ENCODE results near the gene OPA1. TPM values are rescaled to one million over a fixed set of nuclear protein-coding genes. Genes with fewer than 3 reads are reported as not detected.

The OPA1 gene
- total RNA-seq, 1 experiment from 2014 or later = 72.0 TPM

DNA sequence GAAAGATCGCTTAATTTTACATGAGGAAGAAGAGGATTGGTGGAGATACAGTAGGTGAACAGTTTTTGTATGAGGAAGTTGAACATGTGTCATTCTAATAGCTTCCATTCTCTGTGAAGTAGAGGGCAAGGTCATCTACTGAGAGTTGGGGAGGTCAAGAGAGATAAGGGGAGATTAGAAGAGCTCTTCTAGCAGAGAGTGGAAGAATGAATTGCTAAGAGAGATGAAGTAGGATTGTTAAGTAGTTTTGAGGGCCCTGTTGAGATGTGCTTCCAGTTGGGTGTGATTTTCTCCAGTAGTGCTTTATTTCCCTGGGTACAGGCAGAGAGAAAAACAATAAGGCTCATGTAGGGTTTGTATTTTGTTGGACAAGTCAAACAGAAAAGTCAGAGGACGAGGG lies 5.2 kb downstream of the OPA1 start:
- Histone ChIP-seq H3K9me2 (ENCODE audit: insufficient read depth) (no peaks in the 10 kb centered on the region), H3K79me2 (ENCODE audit: insufficient read depth, low read length) (peaks cover 99% of the 10 kb centered on the region), H3K9ac (ENCODE audit: low read length) (no peak overlapping the region), H3K9me3 (ENCODE audit: control insufficient read depth in 1 of 2, insufficient read depth in 1 of 2, low read depth in 1 of 2, low read length in 2 of 2) (no peaks in the 10 kb centered on the region), H3K4me1 (ENCODE audit: control insufficient read depth in 1 of 2, insufficient read depth in 2 of 2, low read length in 2 of 2) (peaks cover 7 to 10% of the 10 kb centered on the region in 2 experiments; a peak in 3 of 4 replicates), H2AFZ (ENCODE audit: low read depth, low read length, poor library complexity, severe bottlenecking) (no peak overlapping the region), H3K4me2 (ENCODE audit: low read length) (no peak overlapping the region), H3K4me3 (replicated peaks in 1 of 2; ENCODE audit: low read depth in 1 of 2, low read length in 2 of 2) (no peak overlapping the region), H3K36me3 (ENCODE audit: control insufficient read depth in 1 of 2, insufficient read depth in 2 of 2, low read length in 2 of 2) (peaks cover 0 to 4% of the 10 kb centered on the region in 2 experiments; a peak in 1 of 4 replicates), H3K27me3 (ENCODE audit: insufficient read depth, low read length) (no peaks in the 10 kb centered on the region), H3K27ac (ENCODE audit: low read depth, low read length) (no peak overlapping the region), H4K20me1 (ENCODE audit: insufficient read depth) (peaks cover 15% of the 10 kb centered on the region; the same call in 1 of the 2 replicates)
- POLR2A ChIA-PET = no interaction called here
- CTCF ChIA-PET = no interaction called here
- TF ChIP-seq ZNF274 (IDR thresholded peaks at IDR 0.05; ENCODE audit: low read depth, low read length) = no peak
- no peak for TF ChIP-seq REST (IDR thresholded peaks at IDR 0.05; ENCODE audit: low read depth)
- TF ChIP-seq ELF1 (IDR thresholded peaks at IDR 0.05; ENCODE audit: borderline replicate concordance, low read depth) = no peak
- TF ChIP-seq POLR2AphosphoS5 (IDR thresholded peaks at IDR 0.05; ENCODE audit: low read depth, low read length) = no peak
- TF ChIP-seq CEBPB (IDR thresholded peaks at IDR 0.05; ENCODE audit: low read depth) = no peak
- ATAC-seq = no peak
- BruUV-seq (replicated peaks) = no TSS peak
- RAD21 ChIA-PET (ENCODE audit: low non-redundant PET in 1 of 2, low total read pairs in 2 of 2, uncharacterized antibody in 2 of 2, unreplicated experiment in 2 of 2) = no interaction called here
- no peak for DNase-seq (ENCODE audit: low read depth, low spot score)
- intact Hi-C loops (cut with micrococcal nuclease) = no loop called here

- Histone ChIP-seq H3K79me2 (ENCODE audit: insufficient read depth, low read length) (peaks cover 99% of the 10 kb centered on the region), H4K20me1 (ENCODE audit: insufficient read depth) (peaks cover 15% of the 10 kb centered on the region; the same call in 1 of the 2 replicates), H3K27me3 (ENCODE audit: insufficient read depth, low read length) (no peaks in the 10 kb centered on the region), H3K36me3 (ENCODE audit: control insufficient read depth in 1 of 2, insufficient read depth in 2 of 2, low read length in 2 of 2) (peaks cover 0 to 4% of the 10 kb centered on the region in 2 experiments; a peak in 2 of 4 replicates), H3K9me2 (ENCODE audit: insufficient read depth) (no peaks in the 10 kb centered on the region), H3K4me1 (ENCODE audit: control insufficient read depth in 1 of 2, insufficient read depth in 2 of 2, low read length in 2 of 2) (peaks cover 7 to 8% of the 10 kb centered on the region in 2 experiments; a peak in 3 of 4 replicates), H3K9ac (ENCODE audit: low read length) (no peak overlapping the region), H3K4me3 (replicated peaks in 1 of 2; ENCODE audit: low read depth in 1 of 2, low read length in 2 of 2) (no peak overlapping the region), H3K4me2 (ENCODE audit: low read length) (no peak overlapping the region), H3K27ac (ENCODE audit: low read depth, low read length) (no peak overlapping the region), H3K9me3 (ENCODE audit: control insufficient read depth in 1 of 2, insufficient read depth in 1 of 2, low read depth in 1 of 2, low read length in 2 of 2) (no peaks in the 10 kb centered on the region), H2AFZ (ENCODE audit: low read depth, low read length, poor library complexity, severe bottlenecking) (no peak overlapping the region)
- POLR2A ChIA-PET = no interaction called here
- RAD21 ChIA-PET (ENCODE audit: low non-redundant PET in 1 of 2, low total read pairs in 2 of 2, uncharacterized antibody in 2 of 2, unreplicated experiment in 2 of 2) = no interaction called here
- DNase-seq (ENCODE audit: low read depth, low spot score) (no peak), ATAC-seq (no peak)
- CTCF ChIA-PET = no interaction called here
- TF ChIP-seq POLR2AphosphoS5 (IDR thresholded peaks at IDR 0.05; ENCODE audit: low read depth, low read length) = no peak
- TF ChIP-seq ZFX (IDR thresholded peaks at IDR 0.05) = no peak
- TF ChIP-seq EGR1 (IDR thresholded peaks at IDR 0.05; ENCODE audit: low read depth) = no peak
- BruUV-seq (replicated peaks) = no TSS peak
- intact Hi-C loops (cut with micrococcal nuclease) = no loop called here
Observed at GRCh38 chr3:193599393-193599792, 6.4 kb downstream of the OPA1 start.

Measured in HCT116 (cell line).